Skin of body (tissue), 2 donors: ENCODE data around the gene HGD. TPM values are rescaled to one million over a fixed set of nuclear protein-coding genes. Genes with fewer than 3 reads are reported as not detected.
"Not testable (repeated sequence)": the region's sequence is repeated elsewhere in the genome, so short reads cannot be mapped to it uniquely, and the experiment has no call there.

ENCODE experiments used
- DNase-seq: peaks from one replicate; lab custom pipeline; 2025; lab: John Stamatoyannopoulos, UW
- total RNA-seq: library from RNA; depleted of rRNA; stranded (reverse); fragments of >200 nt; gene quantifications from one replicate; pipeline ENCODE4 v1.2.3, GENCODE V29; 2014

Gene HGD, protein sequence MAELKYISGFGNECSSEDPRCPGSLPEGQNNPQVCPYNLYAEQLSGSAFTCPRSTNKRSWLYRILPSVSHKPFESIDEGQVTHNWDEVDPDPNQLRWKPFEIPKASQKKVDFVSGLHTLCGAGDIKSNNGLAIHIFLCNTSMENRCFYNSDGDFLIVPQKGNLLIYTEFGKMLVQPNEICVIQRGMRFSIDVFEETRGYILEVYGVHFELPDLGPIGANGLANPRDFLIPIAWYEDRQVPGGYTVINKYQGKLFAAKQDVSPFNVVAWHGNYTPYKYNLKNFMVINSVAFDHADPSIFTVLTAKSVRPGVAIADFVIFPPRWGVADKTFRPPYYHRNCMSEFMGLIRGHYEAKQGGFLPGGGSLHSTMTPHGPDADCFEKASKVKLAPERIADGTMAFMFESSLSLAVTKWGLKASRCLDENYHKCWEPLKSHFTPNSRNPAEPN
- total RNA-seq = not detected

DNA sequence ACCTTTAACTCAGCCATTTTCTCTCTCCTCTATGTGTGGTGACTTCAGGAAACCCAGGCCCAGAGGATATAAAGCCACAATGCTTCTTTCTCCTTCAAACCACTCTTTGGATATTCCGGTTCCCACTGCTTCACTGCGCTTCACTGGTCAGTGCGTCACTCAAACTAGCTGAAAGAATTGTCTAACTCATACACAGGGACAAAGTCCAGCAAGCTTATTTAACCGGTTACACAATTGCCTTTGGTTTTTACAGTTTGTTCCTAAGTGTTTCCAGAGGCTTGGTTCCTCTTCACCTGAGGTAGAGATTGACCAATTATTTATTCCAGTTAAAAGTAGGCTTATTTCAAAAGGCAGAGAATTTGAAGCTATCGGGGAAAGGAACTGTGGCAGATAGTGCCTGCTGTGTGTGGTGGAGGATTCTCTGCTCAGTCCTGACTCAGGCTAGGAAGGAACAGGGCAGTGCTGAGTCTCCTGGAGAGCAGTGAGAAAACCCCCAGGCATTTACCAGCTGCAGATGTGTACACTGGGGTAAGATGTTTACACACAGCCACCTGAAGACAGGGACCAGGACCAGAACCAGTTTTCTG is at the start of gene HGD:
Gene HGD, minus strand, starts transcription at position 145 of the 587 bp plus-strand sequence. Its CDS starts 128 bp downstream, at position 17.
- no peak for DNase-seq

DNA sequence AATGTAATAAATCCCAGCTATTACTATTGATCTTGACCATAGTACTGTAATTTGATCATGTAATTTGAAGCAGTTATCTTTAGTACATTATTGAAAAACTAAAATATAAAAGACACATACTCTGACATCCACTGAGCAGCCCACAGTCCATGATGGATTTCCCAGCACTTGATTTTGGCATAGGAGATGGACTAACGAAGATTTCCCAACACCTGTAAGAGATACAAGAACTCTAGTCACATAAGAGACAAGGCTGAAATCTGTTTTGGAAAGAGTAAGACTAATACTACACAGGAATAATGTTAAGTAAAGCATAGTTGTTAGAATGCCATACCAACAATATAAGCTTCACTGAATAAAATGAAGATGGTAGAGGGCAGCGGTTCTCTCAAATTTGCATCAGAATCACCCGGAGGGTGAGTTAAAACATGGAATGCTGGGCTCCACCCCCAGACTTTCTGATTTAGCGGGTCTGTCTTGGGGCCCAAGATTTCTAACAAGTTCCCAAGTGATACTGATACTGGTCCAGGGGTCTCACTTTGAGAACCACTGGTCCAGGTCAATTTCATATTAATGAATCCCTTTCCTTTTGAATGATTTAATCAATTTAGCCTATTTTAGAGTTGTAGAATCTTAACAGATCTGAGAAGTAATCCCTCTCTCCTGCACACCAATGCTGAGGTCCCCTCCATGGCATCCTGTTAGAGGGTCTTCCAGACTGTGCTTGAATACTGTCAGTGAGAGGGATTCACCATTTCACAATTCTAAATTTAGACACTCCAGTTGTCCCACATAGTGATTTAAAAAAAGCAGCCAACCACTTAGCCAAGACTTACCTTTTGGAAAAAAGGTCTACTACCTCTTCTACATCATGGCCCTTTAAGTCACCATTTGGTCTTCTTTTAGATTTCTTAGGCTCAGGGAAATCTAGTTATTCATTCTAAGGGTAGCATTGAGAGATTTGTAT is 48.8 kb upstream of the HGD start:
- DNase-seq = no peak

DNA sequence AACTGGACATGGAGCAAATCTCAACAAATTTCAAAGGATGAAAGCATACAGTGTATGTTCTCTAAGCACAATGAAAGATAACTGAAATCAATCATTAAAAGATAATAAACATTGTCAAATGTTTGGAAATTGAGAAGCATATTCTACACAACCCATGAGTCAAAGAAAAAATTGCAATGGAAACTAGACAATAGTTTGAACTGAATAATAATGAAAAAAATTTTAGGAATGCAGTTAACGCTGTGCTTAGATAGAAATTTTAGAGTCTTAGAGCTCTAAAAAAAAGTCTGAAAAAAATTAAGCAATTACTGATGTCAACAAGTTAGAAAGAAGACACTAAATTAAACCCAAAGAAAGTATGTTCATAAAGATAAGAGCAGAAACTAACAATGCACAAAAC is 44.8 kb upstream of the HGD start:
- DNase-seq = no peak

DNA sequence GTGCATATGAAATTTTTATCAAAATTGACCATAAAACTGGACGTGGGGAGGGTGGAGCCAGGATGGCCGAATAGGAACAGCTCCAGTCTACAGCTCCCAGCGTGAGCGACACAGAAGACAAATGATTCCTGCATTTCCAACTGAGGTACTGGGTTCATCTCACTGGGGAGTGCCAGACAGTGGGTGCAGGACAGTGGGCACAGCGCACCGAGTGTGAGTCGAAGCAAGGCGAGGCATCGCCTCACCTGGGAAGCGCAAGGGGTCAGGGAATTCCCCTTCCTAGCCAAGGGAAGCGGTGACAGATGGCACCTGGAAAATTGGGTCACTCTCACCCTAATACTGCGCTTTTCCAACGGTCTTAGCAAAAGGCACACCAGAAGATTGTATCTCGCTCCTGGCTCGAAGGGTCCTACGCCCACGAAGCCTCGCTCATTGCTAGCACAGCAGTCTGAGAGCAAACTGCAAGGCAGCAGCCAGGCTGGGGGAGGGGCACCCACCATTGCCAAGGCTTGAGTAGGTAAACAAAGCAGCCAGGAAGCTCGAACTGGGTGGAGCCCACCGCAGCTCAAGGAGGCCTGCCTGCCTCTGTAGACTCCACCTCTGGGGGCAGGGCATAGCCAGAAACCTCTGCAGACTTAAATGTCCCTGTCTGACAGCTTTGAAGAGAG is 37.3 kb upstream of the HGD start:
- not testable (repeated sequence) for DNase-seq

DNA sequence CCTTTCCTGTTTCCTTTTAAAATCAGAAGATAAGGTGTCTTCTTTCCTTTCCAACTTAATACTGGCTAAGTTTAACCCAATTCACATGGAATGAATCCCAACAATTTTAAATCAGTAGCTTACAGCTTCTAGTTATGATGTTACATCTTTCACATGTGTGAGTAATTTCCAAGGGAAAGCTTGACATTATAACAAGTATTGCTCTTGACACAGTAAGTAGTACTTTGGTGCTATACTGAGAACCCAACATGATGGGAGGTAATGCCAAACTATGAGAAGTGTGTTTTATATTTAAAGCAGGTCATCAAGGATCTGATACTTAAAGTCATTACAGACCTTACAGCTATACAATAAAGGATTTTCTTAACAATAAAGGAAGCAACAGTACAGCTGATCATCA is 31.2 kb upstream of the HGD start:
- DNase-seq = no peak

DNA sequence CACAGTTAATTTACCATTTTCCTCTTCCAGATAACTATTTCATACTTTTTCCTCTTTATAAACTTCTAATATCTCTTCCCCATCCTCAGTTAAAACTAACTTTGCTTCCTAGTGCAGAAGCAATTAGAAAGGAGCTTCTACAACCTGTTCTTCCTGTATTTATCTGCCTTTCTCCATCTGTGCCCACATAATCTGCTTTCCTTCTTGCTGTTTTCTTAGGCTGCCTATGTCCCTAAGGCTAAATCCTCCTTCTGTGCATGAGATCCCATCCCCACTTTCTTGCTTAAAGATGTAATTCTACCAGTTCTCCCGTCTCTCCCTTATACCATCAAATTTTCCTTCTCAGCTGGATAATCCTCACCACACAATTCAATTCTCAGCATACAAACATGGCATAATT is 28.3 kb upstream of the HGD start:
- no peak for DNase-seq

DNA sequence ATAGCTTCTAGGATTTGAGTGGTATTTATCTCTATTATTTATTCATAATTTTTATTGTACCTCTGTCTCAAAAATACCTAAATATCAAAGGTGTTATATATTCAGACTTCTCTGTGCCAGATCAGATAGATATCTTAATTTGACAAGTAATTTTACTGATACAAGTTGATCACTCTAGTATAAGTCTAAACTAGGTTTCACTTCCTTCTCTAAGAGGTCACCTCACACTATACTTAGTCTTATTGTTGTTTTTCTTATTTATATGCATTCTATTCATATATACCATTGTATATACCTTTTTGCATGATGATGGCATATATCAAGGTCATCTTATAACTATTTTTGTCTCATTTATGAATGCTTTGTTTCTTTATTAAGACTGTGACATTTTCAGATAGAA is 26.4 kb upstream of the HGD start:
- no peak for DNase-seq

DNA sequence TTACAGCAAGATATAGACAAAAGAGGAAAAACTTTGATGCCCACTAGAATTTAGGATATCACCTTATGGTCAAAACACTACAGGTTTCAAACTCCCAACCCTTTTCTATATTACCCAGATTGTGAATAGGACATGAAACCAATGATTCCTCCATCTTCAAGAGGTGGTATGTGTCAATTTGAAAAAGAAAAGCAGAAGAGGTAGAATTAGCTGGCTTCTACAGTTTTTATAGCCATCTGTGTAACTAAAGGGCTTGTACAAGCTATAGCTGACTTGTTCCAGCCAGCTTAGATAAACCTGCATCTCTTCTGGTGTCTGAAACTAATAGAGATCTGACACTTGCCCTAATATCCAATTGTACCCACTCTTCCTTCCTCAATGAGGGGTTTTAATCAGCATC is 24.9 kb upstream of the HGD start:
- DNase-seq = no peak

DNA sequence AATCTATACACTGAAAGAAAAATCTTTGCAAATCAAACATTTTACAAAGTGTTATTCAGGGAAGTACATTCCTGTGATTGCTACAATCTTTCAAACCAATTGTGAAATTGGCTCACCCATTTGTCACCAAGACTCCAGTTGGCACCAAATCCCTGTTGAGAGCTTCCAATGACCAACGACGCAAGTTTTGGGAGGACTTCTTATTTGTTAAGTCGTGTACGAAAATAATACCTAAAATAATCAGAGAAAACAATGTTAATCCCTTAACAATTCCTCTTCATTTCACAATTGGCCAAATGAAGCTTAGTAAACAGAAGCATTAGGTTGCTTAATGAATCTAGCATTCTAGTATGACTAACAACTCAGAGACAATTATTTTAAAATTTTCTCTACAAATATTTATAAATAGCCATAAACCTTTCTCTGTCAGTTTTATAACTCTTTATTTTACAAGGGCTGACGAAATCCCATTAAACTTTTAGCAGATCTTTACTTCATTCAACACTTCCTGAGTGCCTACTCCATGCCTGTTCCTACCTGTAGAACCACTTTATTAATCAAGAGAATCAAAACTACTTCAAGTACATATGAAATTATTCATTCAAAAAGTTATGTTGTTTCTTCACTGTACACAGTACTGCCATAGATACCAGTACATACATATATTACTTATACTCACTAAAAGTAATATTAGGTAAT is 24.0 kb upstream of the HGD start:
- DNase-seq = no peak

DNA sequence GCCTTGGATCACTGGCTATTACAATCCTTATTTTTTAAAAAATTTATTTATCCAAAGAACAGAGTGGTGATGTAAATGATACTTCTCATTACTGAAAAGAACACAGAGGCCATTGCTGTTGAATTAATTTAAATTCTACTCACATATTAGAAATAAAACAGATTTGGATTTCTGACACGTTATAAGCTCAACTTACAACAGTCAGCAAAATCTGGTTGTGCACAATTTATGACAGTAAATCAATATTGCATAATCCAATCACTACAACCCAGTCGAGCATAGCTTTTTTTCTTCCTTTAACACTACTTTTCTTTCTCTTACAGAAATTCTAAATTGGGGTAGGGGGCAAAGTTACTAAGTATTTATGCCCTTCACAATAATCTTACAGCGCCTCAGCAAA is 17.3 kb upstream of the HGD start:
- DNase-seq = no peak

DNA sequence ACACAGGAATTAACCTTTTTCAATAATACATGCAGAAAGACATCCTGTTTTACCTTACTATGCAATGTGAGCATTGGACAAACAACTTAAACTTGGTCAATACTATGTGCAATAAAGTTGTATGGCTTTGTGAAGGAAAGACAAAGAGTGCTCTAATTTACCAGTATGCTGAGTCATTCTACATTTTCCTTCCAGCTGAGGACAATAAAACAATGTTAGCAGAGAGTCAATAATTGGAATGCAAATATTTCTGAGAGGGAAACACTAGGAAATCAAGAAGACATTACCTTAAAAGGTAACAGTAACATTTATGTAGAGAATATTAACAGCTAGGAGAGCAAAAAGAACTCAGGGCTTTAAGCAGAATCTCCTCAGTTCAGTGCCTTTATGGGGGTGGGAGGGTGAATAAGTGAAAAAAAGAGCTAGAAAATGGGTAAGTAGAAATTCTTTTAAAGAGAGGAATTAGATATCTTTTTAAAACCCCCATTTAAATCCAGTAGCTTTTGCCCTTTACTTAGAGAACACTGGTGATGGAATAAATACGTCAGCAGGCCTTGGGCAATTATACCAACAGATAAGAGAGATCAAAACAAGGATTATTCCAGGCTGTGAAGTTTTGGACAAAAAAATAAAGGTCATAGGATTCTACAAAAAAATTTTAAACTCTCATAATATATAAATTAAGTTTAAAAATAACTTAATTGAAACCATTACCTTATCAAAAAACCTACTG is 11.6 kb upstream of the HGD start:
- DNase-seq = no peak

DNA sequence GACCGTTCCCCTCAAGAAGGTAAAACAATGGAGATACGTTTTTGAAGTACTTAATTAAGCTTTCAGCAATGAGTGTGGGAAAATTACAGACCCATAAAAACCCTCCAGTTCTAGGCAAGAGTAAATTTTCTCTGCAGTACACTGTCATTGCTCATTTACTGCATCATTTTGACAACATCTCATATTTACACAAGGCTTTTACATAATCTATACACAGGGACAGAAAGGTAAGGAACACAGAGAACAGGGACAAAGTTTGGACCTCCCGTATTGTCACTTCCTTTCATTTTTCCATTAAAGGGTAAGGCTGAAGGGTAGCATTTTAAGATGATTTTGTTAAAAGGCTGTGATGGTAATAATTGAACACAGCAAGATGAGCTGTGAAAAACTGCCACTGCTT is 7.4 kb upstream of the HGD start:
- DNase-seq = no peak

DNA sequence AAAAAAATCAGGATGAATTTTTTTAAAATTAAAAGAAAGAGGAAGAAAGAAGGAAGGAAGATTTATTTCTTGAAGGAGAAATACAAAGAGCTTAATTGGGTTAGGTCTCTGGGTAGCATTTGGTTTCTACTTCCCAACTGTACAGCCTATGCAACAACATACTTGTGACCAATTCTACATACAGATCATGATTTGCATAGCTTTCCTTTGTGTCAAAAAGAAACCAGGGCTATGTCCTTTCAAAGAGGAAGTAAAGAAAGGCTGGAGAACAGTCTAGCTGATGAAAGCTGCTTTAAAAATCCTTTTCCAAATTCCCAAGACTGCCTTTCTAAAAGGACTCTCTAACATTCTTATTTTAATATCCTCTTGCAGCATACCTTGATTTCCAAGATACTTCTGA is 6.1 kb upstream of the HGD start:
- DNase-seq = no peak

DNA sequence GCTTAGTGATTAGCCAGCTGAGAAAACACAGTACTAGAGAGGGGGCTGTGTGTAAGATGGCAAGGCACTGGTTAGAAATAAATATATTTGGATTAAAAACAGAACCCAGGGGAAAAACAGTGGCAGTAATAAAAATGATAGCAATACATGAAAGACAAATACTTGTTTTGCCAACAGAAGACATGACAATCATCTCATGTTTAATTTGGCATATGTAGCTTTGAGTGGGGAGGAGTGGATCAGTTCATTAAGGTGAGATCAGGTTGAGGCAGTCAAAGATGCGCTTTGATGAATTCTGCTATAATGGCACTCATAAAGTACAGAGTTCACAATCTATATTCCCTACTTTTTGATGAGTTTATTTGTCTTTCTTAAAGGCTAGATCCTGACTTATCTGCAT is 3.4 kb upstream of the HGD start:
- no peak for DNase-seq

DNA sequence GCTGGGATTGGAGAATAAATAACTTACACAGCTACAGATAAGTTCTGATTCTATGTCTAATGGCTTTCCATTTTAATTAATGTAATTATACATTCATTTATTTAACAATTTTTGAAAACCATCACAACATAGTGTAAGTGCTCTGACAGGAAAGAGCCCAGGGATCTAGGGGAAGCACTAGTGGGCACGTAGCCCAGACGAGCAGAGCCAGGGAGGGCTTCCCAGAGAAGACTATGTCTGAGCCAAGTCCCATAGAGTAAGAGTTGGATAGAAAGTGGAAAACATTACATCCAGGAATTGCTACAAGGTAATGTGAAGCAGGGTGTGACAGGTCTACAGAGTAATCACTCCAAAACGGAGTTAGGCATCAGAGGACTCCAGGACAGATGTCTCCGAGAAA is 2.9 kb upstream of the HGD start:
- no peak for DNase-seq

DNA sequence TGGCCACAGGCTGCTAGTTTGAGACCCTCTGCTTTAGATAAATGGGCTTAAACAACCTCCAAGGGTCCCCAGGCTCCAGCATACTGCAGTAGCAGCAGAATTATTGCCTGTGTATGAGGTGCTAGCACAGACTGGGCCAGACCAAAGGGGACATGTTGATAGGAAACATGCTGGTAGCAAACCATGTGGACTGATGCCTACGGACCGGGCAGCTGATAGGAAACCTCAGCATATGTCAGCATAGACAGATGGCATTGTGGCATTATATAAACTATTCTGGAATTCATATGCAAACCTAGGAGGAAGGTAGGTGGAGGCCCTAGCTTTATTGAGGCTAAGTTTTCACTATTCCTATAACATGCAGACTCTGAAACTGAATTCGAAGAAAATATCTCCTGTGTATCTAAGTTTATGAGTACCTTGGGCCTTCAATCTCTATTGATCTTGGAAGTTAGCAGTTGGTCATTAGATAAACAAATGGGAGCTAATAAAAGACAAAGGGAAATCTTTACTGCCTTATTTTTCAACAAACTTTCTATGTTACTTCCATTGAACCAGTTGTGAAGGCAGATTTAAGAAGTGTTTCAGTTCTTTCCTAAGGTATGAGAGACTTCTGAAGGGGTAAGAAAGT is 1.7 kb upstream of the HGD start:
- no peak for DNase-seq

DNA sequence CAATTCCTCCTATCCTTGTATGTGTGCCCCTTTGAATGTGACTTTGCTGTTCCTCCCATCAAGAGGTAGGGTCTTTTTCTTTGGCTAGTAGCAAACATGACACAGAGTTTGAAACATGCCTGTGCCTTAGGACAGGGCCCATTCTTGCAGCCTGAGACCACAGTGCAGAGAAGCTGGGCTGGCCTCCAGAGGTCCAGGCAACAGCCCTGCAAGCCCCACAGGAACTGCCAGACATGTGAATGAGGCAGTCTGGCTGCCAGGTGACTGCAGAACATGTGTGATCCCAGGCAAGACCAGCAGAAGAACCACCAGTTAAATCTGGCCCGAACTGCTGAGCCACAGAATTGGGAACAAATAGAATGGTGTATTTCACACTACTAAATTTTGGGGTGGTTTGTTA is 1.2 kb upstream of the HGD start:
- no peak for DNase-seq

DNA sequence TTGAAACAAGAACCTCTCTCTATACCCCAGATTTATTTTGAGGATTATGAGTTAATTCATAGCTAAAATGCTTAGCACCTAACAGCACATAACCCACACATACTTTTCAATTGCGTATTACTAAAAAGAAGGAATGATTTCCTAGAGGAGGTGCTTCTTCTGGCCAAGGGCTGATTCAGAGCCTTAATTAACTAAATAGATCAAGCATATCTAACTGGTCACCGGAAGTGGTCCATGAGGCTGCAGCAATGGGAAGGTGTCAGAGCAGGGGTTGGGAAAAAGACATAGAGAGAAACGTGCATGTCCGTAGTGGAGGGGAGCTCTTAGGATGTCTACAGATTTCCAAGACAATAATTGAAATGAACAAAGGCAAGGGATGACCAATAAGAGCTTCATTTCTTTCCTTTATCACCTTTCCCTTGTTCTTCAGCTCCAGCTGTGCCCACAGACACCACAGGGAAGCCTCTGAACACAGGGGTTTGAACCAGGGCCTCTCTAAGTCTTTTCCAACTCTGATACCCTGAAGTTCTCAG is 467 bp downstream of the HGD start:
- no peak for DNase-seq

DNA sequence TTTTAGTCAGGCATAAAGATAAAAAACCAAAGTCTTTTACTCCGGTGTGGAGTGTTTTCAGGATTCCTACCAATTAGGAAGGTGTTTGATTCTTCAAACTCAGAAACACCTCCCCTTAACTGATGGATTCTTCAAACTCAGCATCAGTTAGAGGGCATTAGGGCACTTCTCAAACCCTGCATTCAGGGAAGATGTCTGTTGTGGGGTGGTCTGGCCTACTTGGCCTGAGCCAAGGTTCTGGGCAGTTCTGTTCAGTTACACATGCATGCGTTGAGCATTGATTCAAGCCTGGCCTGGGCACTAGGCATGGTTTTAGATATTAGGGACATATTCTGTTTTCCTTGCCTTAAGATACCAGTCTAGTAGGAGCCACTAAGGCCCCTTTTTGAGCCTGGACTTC is 1.0 kb downstream of the HGD start:
- no peak for DNase-seq
